ENCODE results near the gene SLC10A2. TPM values are rescaled to one million over a fixed set of nuclear protein-coding genes. Genes with fewer than 3 reads are reported as not detected.

SLC10A2 gene
- total RNA-seq, 1 donor from 2014 or later: not detected

DNA sequence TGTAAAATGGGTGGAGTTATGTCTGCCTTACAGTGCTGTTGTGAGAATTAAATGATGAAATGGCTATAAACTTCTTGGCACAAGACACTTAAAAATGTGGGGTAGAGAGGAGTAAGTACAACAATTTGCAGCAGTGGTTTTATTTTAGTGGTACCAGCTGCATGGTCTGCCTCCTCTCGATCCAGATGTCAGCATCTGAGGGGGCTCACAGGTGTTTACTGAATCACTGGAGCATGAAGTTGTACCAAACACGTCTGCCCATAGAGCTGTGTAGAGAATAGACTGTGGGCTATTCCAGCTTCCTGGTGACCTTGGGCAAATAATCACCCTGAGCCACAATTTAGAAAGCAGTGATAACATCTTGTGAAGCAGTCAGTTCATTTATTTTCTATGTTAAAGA is 11.1 kb downstream of the SLC10A2 start:
- DNase-seq (ENCODE audit: low read depth in 2 of 2): no peak

DNA sequence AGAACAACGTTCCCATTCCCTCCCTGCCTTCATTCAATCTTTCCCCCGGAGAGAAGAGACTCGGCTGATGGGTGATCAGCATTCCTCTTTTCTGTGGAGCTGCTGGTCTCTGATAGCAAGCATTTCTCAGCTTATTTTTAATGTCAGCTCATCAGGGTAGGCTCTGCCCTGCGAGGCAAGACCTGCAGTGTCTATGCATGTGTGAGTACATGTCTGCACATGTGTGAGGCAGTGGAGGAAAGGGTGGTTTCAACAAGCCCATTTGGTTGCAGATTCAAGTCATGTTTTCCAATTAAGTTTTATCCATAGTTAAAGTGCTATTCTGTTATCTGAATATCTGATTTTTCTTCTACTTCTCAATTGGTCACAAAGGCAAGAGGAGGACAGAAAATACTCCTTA is 19.5 kb downstream of the SLC10A2 start:
- DNase-seq (ENCODE audit: low read depth in 2 of 2): no peak

DNA sequence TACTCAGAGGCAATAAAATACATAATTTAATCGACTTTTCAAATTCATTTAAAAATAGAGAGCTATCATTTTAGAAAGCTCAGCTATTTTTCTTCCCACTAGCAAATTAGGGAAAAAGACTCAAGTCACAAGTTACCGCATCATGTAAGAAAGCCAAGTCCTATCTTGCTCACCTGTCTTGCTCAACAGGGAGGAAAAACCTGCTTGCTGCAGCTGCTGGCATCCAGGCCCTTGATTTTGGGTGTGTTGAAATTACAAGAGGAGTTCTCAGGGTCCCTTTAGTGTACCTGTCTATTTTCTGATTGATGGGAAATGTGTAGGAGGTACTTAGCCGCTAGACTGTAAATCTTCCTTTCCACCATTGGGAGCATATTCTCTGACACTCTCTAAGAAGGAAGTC is 22.2 kb downstream of the SLC10A2 start:
- DNase-seq (ENCODE audit: low read depth in 2 of 2): no peak

DNA sequence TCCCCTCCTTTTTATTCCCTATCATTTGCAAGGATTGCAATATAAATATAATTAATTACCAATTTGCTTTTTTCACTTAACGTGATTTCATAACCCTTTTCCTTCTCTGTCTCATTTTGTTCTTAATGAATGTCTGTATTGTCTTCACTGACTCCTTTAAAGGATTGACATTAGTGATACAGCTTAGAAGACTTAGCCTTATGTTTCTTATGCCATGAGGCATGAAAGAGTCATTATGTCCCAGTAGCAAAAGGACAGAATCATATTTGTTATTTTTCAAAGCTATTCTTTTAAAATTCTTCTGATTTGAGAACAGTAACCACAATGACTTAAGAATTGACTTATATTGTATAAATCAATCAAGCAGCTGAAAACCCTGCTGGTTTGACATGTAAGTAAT is 26.2 kb downstream of the SLC10A2 start:
- DNase-seq (ENCODE audit: low read depth in 2 of 2): no peak

DNA sequence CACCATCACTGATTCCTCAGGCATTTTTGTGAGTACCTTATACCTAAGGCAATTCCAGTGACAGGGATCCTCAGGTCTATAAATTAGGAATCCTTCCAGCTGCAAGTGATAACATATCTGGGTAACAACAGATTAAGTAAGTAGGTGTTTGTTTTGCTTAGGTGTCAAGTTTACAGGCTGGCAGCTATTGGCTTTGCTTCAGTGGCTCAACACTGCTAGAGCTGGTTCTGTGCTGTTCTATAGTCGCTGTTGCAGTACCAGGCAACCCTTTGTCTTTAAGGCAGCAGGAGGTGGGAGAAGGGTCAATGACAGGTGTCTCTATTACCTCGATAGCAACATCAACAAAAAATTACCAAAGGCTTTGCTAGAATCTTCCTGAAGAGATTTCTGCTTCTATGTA is 27.0 kb downstream of the SLC10A2 start:
- no peak for DNase-seq (ENCODE audit: low read depth in 2 of 2)

DNA sequence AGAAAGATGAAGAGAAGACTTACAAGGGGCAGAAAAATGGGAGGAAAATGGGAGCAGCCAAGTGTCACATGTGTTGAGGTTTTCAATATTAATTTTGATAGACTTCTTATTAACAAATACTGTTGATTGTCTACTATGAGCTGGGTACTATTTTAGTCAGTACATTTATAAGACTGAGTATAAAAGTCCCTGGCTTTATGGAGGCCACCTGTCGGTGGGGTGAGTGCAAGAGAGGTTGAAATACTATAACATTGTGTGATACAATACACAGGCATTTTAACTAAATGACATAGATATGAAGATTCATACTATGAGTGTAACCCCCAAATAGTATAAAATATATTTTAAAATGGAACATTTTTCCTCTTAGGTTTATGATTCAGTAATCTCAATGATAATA is 29.9 kb downstream of the SLC10A2 start:
- DNase-seq (ENCODE audit: low read depth in 2 of 2): no peak

DNA sequence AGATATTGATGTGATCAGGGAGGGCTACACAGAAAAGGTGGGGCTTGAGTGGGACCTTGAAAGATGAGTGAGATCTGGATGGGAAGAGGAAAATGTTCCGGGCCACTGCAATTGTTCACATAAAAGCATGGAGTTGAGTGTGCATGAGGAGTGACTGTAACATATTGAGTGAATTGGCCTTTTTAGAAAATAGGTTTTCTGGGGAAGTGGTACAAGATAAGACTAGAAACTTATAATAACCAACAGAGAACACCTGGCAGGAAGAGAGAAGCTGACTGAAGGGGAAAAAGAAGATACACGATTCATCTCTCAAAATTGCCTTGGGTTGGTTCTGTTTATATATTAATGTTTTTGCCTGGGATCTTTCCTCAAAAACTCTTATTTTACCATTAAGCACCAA is 32.2 kb downstream of the SLC10A2 start:
- no peak for DNase-seq (ENCODE audit: low read depth in 2 of 2)

DNA sequence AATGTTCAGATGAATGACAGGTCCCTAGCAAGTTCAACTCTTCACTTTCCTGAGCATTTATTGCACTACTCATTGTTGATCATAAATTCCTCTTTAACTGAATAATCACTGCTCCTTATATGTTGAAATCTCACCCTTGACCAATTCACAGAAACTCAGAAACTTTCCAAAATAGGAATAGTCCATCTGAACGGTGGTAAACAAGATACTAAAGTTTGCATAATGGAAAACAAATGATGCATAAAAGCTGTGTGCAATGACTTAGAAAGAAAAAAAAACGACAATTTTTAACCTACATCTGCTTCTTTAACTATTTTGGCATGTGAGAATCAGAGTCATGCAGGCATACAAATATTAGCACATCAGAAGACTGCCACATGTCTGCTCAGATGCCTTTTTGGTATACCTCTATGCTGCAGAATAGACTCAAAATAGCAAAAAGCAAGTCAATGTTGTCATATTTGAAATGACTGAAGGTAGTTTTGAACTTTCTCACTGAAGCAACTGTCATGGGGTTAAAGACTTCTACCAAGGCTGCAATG is 34.8 kb downstream of the SLC10A2 start:
- no peak for DNase-seq (ENCODE audit: low read depth in 2 of 2)

DNA sequence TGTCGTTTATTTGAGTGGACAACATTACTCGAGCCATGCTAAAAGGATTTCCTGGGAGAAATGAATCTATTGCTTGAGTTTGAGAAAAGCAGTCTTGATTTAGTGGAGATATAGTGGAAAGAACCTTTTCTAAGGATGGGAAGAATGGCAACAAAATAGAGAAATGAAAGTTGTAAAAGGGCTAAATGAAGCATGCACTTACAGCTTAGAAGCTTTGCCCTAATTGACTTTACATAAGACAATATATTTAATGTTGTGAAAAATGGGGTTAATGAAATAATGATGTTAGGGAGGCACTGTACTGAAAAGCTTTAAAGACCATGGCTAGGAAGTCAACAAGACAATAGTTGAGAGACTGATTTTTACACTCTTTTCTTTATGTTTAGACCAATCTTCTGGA is 35.4 kb downstream of the SLC10A2 start:
- no peak for DNase-seq (ENCODE audit: low read depth in 2 of 2)

DNA sequence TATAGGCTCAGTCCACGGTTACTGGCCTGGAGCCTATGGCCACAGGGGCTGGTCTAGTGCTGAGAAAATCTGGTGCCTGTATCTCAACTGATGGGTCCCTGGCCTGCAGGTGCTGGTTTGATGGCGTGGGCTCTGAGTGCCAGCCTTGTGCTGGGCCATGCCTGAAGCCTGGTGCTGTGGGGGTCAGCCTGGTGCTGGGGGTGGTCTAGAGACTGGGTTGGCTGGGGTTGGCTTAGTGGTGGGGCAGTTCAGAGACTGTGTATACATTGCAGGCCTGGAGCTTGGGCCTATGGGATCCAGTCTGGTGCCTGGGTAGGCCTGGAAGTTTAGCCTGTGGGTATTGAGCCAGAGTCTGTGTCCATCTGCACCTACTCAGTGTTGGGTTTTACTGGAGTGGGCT is 36.4 kb downstream of the SLC10A2 start:
- no peak for DNase-seq (ENCODE audit: low read depth in 2 of 2)

DNA sequence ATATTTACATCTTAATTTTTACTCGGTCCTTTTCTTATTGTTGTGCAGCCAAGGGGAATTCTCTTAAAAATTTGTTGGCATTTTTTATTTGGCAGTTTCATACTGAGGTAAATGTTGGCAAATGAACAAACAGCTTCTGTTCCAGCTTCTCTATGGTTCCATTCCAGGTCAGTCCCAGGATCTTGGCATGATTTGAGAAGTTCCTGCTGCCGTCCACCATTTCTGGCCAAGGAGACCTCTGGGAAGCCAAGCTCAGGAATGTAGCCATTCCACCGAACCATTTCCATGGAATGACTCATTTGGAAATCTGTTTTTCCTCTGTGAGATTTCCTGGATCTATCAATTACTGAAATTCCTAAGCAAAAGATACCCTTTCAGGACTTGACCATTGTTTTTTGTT is 43.9 kb downstream of the SLC10A2 start:
- no peak for DNase-seq (ENCODE audit: low read depth in 2 of 2)

DNA sequence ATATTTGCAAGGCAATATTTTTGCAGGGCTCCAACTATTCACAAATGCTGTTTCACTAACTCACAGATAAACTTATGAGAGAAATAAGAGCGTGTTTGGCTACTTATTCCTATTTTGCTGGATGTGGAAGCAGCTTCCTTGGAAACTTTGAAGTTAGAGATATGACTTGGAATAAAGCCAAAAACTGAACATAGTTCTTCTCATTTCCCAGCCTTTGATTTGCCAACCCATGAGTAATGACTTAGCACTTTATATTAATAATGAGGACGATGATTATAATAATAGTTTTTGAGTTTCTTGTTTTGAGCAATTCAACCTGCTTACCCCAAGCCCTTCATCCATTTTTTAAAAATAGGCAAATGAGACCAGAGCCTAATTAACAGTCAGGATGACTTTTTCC is 47.7 kb downstream of the SLC10A2 start:
- no peak for DNase-seq (ENCODE audit: low read depth in 2 of 2)

DNA sequence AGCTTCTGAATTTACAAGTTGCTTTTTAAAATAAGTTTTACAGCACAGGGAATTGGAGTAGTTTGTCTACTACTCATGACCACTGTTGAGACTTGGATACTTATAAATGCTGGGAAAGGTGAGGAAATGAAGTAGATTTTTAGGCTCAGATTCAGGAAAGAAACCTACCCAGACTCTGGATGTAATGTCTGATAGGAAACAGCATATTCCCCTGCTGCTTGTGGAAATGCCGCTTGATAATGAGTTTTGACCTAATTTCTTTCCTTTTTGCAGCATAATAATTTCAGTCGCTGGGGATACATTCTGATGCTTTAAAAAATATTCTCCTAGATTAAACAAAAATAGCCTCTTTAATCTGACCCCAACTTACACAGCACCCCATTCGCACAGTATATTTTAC is 53.6 kb downstream of the SLC10A2 start:
- DNase-seq (ENCODE audit: low read depth in 2 of 2): no peak

DNA sequence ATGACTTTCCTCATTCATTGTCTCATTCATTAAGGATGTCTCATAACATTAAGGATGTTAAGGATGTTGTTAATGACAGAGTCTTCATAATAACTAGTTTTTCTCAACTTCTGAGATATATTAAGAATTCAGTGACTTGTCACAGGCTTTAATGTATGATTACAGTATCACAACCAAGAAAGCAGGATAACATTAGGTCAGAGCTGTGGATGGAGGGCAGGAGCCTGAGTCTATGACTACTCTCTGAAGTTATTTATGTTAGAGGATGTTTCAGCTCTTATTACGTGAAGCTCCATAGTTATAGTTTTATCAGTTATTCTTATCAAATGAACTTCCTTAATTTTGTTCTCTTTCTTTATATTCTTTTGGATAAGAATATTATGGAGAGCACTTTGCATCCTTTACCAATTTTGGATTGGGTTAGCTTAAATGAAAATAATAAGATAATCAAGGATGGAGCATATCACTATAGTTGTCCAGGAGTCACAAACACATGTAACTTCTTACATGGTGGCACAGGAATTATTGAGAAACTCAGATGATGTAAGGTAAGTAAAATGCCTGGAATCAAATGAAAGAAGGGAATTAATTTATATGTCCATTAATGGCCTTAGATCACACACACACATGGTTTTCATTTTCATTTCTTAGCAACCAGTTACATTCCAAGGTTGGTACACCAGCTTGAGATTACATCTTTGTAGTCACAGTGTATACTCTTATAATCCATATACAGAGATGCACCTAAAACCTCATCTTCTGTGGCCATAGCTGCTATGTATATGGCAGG is 57.0 kb downstream of the SLC10A2 start:
- no peak for DNase-seq (ENCODE audit: low read depth in 2 of 2)

DNA sequence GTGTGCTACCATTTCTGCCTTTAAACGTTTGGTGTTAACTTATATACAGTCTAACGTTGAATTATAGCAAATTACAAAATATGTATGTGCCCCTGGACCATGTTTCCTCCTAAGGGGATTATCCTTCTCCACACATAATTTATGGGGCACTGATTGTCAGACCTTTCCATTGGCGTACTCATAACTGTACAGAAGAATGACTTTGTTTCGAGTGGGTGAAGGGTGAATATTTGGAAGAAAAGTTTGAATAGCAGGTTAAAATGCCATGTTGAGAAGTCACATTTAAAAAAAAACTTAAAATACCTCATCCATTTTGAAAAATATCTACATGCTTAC is 58.8 kb downstream of the SLC10A2 start:
- DNase-seq (ENCODE audit: low read depth in 2 of 2): no peak

DNA sequence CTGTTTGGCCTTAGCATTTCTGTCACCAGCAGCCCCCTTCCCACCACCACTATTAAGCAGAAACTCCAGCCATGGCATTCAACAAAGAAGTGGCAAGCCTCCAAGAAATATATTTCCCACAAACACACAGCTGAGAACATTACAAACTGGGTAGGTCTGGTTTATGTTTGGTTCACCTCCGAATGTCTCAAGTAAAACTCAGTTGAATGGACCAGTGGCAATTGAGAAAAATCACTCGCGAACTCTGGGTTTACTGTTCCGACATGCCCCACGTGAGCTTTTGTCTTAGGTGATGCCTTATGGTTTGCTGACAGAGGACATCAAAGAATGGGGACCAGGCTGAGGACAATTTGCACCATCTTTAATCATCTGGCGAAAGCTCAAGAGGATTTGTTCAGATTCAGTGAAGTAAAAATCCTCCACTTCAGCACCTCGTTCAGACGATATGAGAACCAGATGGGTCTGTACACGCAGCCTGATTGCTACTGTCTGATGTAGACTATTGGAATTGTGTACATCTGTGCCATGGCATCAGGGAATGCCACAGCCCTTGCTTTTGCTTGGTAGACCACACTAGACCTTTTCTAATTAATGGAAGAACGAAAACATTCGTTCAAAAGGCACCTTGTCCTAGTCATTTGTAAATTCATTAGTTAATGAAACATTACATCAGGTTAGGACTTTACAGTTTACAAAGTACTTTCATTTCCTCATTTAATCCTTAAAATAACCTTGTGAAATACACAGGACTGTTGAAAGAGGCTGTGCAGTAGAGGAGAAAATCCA is 59.4 kb downstream of the SLC10A2 start:
- DNase-seq (ENCODE audit: low read depth in 2 of 2): no peak

DNA sequence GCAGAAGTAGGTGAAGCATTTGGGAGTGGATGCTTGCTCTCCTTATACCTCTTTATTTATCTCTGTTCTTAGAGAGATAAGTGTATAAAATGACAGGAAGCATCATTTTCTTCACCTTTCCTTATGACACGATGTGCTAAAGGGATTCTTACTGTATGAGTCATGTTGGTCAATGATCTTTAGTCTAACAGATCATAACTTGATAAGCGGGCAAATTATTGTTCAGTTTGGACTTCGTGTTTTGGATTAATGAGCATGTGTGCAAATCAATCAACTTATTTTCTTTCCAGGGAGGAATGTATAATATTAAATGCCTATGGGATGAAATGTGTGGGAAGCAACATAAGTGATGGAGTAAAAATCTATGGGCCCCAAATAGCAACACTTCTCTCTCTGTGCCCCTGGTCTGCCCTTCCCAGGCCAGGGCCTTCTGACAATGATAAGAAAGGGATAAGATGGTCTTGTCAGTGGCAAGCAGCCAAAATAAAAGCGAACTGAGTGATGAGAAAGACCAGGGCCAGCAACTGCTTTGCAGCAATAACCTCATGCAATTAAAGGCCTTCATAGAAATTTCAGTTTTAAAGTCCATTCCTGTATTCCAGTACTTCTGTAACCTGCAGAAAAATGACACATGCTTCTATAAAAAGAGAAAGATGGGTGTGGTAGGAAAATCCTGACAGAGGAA is 61.4 kb downstream of the SLC10A2 start:
- DNase-seq (ENCODE audit: low read depth in 2 of 2): no peak

DNA sequence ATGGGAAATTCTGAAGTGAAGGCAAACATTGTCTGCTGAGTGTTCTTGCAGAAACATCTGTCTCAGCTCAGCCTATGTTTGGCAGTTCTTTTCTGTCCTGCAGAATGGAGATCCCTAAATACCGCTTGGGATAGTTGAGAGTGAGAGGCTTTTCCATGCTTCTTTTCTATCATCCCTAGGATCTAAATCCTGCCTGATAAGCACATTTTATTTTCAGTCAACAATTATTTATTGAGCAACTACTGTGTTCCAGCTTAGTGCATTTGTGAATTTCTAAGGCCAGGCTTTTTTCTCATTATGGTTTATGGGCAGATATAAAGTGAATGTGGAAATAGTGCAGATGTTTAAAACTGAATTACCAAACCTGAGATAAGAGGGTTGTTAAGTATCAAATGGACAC is 62.6 kb downstream of the SLC10A2 start:
- no peak for DNase-seq (ENCODE audit: low read depth in 2 of 2)

DNA sequence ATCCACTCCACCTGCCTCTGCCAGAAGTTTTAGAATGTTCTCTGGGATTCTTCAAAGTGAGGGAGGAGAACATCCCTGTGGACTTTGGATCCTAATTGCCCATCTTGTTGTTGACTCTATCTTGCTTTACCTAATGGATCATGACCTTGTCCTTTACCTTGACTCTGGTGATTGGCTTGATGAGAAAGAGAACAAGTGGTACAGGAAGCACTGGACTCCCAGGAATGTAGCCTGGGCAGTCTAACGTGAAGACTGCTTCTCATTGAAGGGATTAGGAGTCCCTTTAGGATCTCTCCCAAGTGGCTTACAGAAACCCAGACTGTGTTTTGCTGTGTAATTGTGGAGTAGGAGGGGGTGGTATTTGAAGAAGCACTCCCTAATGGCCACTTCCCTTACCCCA is 63.9 kb downstream of the SLC10A2 start:
- no peak for DNase-seq (ENCODE audit: low read depth in 2 of 2)

DNA sequence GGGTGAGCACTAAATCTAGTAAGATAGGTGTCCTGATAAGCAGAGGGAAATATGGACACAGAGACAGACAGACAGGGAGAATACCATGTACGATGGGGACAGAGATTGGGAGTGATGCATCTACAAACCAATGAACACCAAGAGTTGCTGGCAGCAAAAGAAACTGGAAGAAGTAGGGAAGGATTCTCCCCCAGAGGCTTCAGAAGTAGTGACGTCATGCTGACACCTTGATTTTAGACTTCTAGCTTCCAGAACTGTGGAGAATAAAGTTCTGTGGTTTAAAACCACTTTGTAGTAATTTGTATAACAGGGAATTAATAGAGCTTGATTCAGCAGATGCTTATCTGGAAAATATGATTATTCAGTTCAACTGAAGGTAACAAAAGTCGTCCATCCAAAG is 66.1 kb downstream of the SLC10A2 start:
- DNase-seq (ENCODE audit: low read depth in 2 of 2): no peak

DNA sequence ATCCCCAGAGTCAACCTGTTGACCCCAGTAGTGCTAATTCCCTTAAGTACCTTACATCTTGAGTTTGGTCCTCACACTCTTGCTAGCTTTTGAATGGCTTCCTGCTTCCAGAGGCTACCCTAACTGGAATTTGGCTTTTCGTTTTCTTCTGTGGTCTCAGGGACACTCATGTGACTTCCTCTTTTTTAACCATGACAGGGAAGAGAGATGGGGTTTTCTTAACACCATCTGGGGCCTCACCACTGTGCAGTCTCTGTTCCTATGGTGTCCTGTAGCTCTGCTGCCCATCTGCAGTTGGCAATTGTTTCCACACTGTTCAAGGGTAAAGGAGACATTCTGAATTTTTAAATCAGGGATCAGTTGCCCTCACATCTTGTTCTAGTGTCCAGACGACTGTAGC is 66.7 kb downstream of the SLC10A2 start:
- no peak for DNase-seq (ENCODE audit: low read depth in 2 of 2)
